GM12891 (cell line): Measurements from ENCODE around the gene ARRB1.

Experiments
- POLR2A ChIP-seq: IDR thresholded peaks from 2 replicates; pipeline ENCODE4 v1.6.1; 2011; ENCODE audit warnings: low read depth, low read length, control low read depth
- POLR2AphosphoS5 ChIP-seq: IDR thresholded peaks from 2 replicates; pipeline ENCODE4 v1.6.1; 2011; ENCODE audit warnings: low read depth, low read length, control low read depth
- TAF1 ChIP-seq: IDR thresholded peaks from 2 replicates; pipeline ENCODE4 v1.6.1; 2011; ENCODE audit warnings: low read depth, low read length, control low read depth

- TF ChIP-seq POLR2A (no peak), POLR2AphosphoS5 (no peak), TAF1 (no peak)
These were observed 114.4 kb downstream of the ARRB1 start for GRCh38 chr11:75237050-75237449.
